NCI-H345 treated with DMSO at 0.1 percent for 48 hours (cell line): ENCODE data around the gene PHKB.

ENCODE experiments used
- DNase-seq: peaks from one replicate; lab custom pipeline; 2025; ENCODE audit not compliant: unreplicated experiment; lab: John Stamatoyannopoulos, UW

Gene PHKB

DNA sequence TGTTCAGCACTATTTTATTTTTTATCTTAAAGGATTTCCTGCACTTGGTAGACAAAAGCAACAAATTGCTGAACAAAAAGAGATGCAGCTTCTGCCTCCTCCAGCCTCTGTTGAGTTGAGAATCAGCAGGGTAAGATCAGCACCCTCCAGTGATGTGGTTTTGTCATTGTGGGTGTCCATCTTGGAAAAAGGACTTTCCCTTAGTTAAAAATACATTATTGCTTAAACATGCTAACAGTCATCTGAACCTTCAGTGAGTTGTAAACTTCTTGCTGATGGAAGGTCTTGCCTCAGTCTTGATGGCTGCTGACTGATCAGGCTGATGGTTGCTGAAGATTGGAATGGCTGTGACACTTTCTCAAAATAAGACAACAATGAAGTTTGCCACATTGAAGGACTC, 101.2 kb downstream of the PHKB start:
- no peak for DNase-seq

DNA sequence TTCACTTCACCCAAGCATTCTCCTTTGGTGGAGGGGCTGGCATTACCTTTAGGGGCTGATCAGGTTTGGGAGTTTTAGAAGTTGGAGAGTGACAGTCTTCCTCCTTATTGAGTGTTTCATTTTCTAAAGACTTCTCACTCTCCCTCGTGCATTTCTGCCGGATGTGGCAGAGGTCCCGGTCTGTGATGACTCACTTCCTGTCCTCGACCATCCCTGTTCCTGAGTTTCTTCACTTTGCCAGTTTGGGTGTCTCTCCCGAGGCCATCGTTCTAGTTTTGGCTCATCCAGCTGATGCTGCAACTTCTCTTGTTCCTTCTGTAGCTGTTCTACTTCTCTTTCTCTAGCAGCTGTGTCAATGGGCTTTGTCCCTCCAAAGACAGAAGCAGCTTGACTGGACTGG, 104.3 kb downstream of the PHKB start:
- no peak for DNase-seq

DNA sequence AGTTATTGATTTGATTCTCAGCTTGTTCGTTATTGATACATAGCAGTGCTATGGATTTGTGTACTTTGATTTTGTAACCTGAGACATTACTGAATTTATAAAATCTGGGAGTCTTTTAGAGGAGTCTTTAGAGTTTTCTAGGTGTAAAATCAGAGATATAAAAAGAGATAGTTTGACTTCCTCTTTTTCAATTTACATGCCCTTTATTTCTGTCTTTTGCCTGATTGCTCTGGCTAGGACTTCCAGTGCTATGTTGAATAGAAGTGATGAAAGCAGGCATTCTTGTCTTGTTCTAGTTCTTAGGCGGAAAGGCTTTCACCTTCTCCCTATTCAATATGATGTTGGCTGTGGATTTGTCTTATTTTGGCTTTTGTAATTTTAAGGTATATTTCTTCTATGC, 106.2 kb downstream of the PHKB start:
- DNase-seq, result no peak

DNA sequence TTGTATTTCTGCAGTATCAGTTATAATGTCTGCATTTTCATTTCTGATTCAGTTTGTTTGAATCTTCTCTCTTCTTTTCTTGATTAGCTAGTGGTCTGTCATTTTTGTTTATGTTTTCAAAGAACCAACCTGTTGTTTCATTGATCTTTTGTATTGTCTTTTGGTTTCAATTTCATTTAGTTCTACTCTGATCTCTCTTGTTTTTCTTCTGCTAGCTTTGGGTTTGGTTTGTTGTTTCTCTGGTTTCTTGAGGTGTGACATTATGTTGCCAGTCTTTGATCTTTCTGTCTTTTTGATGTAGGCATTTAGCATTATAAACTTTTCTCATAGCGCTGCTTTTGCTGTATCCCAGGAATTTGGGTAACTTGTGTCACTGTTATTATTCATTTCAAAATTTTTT, 107.2 kb downstream of the PHKB start:
- DNase-seq, result no peak

DNA sequence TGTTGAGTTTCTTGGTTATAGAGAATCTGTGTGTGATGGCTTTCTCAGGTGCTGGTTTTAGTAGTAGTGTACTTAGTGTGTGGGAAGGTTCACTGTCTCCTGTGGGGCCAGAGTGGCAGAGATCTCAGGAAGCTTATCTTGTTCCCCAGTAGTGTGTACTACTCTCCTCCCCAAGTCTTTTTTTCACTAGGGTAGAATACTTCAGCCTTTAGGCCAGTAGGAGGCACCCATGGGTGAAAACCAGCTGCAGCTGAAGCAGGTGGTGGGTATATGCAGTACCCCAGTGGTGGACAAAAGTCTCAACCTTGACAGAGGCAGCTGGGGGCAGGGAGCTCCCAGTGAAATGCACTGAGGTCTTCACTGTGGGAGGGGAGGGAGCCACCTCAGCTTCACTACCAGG, 109.9 kb downstream of the PHKB start:
- no peak for DNase-seq

DNA sequence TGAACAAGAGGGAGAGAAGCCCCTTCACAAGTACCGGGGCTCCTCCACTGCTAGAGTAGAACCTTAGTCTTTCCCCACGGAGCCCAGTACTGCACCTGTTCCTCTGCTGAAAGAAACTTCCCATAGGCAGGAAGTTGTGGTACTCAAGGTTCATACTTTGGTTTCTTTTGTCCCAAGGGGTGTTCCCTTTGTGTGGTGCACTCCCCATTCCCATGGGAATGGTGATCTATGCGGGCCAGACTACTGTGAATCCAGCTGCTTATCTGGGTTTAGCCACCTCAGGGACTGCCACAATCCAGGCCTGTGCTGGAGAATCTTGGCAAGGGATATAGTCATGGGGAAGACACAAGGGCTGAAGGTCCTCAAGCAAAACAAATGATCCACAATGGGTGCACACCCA, 110.6 kb downstream of the PHKB start:
- no peak for DNase-seq

DNA sequence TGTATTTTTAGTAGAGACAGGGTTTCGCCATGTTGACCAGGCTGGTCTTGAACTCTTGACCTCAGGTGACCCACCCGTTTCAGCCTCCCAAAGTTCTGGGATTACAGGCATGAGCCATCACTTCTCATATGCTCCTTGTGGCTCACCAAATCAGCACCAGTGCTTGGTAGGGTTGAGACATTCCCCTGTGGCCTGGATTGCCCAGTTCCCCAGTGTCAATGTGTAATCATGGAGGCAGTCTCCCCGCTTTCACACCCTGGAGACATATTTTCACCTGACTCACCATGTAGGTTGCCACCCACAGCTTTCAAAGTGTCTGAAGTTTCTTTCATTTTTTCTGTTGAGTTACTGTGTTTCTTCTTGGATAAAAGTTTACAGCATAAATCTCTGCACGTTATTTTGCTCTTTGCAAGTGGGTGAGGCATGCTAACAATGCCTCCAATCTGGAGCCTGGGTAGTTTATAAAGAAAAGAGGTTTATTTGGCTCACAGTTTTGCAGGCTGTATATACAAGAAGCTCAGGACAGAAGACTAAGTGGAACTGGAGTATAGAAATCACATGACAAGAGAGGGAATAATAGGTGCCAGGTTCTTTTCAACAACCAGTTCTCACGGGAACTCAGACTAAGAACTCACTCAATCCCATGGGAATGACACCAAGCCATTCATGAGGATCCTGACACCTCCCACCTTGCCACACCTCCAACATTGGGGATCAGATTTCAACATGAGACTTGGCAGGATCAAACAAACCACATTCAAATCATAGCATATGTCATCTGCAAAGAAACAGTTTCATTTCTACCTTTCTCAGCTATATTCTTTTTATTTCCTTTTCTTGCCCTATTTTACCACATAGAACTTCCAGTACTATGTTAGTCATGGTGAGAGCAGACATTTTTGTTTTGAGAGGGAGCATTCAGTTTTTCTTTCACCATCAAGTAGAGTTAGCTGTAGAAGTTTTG, 113.2 kb downstream of the PHKB start:
- no peak for DNase-seq

DNA sequence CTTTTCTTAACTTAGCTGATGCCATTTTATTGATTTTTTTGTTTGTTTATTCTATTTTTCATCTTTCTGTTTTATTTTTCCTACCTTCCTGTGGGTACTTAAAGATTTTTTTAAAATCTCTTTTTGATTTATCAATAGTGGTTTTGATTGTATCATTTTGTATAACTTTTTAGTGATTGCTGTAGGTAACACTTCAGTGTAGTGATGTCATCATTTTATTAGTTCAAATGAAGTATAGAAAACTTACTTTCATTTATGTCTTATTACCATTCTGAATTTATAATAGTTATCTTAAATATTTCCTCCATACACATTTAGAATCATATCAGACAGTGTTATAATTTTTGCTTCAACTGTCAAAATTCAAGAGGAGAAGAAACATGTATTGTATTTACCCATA, 115.9 kb downstream of the PHKB start:
- DNase-seq, result no peak

DNA sequence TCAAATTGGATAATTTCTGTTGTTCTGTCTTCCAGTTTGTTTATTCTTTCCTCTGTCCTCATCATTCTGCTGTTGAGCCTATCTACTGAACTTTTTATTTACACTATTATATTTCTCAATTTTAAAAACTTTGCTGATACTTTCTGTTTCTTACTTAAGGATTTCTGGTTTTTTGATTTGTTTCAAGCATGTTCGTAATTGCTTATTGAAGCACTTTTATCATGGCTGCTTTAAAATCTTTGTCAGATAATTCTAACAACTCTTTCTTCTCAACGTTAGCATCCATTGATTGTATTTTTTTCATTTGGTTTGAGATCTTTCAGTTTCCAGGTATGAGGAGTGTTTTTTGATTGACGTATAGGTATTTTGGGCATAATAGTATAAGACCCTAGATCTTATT, 116.9 kb downstream of the PHKB start:
- no peak for DNase-seq

DNA sequence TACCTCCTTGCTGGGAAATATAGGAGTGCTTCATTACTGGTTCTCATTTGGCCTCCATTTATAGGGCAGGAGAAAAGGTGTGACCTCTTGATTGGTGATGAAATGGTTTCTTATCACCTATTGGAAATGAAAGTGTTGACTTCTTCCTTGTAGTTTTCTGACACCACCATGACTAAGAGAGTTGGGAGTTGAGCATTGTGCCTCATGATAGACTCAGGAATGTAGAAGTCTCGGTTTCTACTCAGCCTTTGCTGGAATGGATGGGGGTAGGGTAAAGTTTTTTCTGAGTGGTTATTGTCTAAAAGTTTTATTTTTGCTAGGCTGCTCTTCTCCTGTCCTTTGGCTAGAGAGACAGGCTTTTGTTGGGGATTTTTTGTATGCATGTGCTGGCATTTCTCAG, 117.4 kb downstream of the PHKB start:
- no peak for DNase-seq

DNA sequence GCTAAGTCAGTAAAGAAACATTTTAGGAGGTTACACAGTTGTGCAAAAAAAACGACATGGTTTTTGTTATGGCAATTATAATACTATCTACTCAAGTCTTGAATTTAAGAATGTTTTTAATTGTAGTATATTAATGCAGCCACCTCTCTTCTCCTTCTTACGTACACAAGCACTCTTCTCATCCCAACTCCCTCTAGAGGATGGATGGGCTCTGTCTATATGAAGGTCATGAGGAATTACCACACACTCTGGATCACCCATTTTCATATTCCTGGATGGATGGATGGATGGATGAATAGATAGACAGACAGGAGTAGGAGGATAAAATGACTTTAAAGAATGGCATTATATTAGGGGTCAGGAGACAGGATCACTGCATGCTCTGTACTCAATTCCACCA, 120.0 kb downstream of the PHKB start:
- no peak for DNase-seq

DNA sequence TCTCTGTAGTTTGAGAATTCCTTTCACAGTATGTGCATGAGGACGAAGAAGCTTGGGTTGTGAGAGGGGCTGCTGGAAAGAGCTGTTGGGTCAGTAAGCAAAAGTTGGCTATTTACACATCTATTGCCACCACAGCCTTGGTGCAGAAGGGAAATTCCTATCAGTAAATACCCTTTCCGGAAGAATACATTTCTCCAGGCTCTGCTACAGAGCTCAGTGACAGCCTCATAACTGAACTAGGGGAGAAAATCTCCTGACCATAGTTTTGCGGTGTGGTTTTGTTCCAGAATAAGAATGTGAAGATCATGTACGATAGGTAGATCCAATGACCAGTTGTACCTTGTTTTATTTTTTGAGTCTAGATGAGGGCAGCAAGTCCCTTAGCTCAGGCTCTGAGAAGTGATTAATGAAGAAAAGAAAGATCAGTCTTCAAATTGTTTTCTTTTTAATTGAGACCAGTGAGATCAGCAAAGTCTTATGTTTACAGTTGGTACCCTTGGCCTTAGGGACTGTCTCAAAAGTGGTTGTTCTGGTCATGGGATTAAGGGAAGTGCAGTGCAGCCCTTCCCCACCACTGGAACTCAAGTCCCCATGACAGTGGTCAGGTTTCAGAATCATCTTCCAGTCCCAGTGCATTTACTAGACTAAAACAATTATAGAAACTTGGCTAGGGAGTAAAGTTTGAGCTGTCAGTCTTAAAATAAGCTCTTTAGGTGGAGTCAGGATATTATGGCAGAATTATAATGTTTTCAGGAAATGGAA, 123.5 kb downstream of the PHKB start:
- DNase-seq, result no peak

DNA sequence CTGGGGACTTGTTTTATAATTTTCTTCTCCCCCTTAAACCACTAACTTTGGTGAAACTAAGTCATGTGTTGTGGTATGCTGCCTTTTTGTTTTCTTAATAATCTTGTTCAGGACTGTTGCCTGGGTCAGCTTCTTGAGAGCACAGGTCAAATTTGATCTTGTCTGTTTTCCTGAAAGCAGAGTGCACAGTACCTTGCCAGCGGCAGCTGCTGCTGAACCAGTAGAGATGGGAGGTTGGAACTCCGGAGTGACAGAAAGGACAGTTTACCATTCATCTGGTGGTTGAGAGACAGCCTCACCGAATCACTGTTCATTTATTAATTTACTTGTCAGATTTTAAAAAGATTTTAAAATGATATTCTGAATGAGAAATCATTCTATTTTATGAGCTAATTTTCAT, 125.0 kb downstream of the PHKB start:
- no peak for DNase-seq

DNA sequence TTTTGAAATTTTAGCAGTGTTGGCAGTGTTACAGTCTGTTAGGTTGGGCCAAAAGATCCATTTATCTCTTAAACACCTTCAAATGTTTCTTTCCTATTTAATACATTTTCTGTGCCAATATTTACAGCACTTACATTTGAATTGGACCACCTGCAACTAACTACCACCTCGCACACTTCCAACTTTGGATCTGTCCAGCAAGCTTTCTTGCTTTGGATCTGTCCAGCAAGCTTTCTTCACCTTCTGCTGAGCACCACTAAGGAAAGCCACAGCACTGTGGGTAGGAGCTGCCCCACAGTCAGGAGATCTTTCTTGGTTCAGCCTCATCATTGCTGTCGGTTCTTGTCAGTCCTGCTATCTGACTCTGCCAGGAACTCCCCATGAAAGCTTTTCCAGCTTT, 129.3 kb downstream of the PHKB start:
- no peak for DNase-seq

DNA sequence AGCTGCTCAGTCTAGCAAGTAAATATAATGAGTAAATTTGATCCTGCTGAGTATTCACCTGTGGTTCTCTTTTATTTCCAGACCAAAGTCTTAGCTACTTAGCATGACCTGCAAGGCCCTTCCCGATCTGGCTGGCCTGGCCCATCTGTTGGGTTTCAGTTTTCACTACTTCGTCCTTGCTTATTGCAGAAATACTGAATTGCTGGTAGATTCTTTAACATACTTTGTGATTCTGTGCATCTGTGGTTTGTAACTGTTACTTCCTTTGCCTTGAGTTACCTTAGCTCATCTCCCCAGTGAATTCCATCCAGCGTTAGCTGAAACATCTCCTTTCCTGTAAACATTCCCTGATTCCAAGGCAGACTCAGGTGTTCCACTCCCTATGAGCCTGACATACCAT, 131.1 kb downstream of the PHKB start:
- DNase-seq, result no peak

DNA sequence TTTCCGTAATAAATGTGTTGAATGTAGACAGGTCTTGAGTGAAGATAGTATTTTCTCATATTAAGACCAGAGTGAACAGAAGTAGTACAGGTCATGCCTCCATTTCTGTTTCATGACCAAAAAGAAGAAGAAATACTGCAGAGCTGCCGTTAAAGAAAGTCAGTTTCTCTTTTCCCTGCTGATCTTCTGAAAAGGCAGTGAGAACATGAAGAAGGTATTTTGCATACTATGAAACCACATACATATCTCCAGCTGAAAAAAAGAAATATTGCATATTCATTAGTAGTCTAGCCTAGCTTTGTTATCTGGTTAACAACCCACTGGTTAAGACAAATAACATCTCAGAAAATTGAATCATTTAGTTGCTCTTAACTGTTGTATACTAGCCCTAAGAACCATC, 138.4 kb downstream of the PHKB start:
- no peak for DNase-seq

DNA sequence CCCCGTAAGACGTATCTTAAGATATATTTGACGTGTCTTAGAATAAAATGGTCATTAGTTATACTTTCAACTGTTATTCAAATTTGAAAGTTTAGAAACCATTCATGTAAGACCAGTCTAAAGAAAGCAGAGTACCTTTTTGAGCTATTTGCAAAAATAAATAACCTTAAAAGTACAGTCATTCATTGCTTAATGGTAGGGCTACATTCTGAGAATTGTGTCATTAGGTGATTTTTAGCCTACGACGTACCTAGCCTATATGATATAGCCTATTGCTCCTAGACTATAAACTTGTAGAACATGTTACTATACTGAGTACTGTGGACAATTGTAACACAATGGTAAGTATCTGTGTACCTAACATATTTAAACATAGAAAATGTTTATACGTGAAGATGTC, 139.2 kb downstream of the PHKB start:
- DNase-seq, result no peak

DNA sequence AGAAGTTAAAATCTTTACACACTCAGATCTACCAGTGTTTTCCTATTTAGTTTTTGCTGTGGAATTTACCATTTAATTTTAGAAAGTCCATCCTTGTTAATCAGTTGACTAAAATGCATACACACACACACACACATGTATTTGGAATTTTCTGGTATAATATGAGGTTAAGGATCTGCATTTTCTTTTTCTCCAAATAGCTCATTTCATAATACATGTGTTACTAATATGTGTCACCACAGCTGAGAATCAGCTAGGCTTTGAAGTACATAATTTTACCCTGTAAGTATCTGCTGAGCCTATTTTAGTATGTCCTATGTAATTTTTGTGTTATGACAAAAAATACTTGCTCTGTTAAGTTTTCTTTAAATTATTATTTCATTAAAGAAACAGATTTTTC, 143.2 kb downstream of the PHKB start:
- DNase-seq, result no peak

DNA sequence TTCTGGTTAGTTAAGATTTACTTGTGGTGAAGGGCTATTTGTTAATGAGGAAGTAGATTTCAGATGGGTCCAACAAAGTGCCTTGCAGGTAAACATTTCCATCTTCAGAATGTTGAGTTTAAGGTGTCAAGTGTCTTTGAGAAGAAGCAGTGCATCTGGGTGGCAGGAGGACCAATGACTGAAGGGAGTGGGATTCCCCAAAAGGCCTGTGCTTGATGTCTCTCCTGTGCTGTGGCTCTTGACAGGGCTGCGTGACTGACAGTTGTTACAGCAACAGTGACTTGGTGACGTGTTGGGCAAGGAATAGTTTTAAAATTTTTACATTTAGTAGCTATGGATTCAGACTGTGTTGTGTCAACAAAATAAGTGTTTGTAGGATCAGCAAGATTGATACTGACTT, 149.9 kb downstream of the PHKB start:
- no peak for DNase-seq

DNA sequence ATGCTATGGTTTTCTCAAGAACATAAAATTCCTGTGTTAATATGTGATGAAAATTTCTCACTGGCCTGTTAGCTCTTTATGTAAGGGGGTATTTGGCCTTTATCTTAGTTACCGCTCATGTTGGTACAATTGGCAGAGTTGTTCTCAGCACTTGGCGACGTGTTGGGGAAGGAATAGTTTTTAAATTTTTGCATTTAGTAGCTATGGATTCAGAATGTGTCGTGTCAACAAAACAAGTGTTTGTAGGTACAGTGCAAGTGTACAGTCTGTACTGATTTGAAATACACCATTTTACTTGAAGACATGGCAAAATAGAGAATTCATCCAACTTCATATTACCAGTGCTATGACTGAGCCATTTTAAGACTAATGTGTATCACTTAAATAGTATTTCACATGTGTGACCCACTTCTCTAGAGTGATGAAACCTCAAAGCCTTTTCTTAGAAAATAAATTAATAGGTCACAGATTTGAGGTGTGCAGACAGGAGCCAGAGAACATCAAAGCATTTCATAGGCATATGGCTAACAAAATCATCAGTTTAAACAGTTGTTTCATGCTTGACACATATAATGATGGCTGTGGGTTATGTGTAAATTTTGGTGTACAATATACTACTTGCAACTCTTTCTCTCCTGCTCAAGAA, 150.8 kb downstream of the PHKB start:
- no peak for DNase-seq

DNA sequence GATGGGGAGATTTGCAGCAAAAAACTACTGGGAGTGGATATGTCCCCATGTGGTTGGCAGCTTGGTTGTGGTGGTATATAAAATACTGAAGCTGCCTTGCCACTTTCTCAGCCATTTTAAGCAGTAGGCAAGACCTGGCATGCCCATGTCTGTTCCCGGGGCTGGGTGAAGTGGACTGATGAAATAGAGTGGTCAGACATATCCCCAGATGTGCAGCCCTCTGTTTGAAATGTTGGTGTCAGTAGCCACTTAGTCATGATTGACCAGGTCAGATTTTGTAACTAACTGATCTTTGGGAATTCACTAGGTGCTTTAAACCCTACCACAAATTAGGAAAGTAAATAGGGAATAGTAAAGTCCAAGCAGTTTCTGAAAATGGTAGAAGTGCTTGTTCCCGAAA, 151.6 kb downstream of the PHKB start:
- DNase-seq, result no peak

DNA sequence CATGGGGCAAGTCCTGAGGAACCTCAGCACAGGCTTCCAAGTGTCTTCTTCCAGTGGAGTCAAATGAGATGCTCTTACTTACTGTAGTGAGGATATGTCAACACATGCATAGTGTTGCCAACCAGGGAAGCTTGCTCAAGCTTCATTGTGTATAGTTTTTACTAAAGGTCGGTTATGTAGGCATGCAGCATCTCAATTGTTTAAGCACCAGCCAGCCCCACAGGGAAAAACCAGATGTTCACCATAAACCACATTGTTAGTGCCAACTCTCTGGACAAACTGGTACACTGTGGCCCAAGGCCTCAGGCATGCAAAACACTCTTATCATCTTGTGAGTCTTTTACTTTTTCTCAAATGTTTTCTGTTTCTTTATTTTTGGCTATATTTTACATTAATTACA, 152.1 kb downstream of the PHKB start:
- no peak for DNase-seq
